Measurements from ENCODE around the gene PLIN3. TPM values are rescaled to one million over a fixed set of nuclear protein-coding genes. Genes with fewer than 3 reads are reported as not detected.
"Not testable (repeated sequence)": the region's sequence is repeated elsewhere in the genome, so short reads cannot be mapped to it uniquely, and the experiment has no call there.

Gene PLIN3
- total and polyA plus RNA-seq, 2 donors (not counting 3 experiments of a cell fraction or from before 2014, with no cell fraction given): 76.8 to 88.9 TPM

DNA sequence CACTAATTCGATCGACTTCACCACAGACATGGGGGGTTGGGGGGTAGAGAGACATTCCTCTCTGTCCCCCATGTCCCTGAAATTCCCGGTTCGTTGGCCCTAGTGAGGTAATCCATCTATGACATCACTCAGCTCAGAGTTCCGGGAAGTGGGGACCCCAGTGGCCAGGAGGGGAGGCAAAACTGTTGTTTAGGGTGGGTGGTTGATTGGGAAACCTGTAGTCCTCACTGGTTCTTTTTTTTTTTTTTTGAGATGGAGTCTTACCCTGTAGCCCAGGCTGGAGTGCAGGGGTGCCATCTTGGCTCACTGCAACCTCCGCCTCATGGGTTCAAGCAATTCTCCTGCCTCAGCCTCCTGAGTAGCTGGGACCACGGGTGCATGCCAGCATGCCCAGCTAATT lies 35.3 kb upstream of the PLIN3 start, which contains the start of gene ARRDC5:
TSS of gene ARRDC5 (minus strand) at position 101 of the 400 bp plus-strand sequence. CDS start at position 30, 71 bp downstream.
- POLR2A ChIA-PET: no interaction called here
- H3K79me2 ChIP-seq (ENCODE audit: control insufficient read depth, insufficient read depth, low read length): no peaks in the 10 kb centered on the region
- no peaks in the 10 kb centered on the region for H3K9me1 ChIP-seq (replicated peaks; ENCODE audit: control insufficient read depth, extremely low read depth, insufficient read depth, low read length)
- H3K27ac ChIP-seq (ENCODE audit: insufficient read depth, low read depth, low read length): no peak within 1 kb of the TSS
- H2AFZ ChIP-seq (ENCODE audit: low read depth, low read length): no peak within 1 kb of the TSS
- H3K4me3 ChIP-seq (replicated peaks in 1 of 3; ENCODE audit: insufficient read depth in 1 of 3, low read depth in 1 of 3, low read length in 3 of 3): no peak within 1 kb of the TSS
- H3K27me3 ChIP-seq (ENCODE audit: control insufficient read depth in 2 of 2, insufficient read depth in 2 of 2, low read length in 2 of 2): no peaks in the 10 kb centered on the region
- DNase-seq (ENCODE audit: low read depth, low spot score): no peak
- H3K9ac ChIP-seq (replicated peaks; ENCODE audit: extremely low read depth, insufficient read depth, low read length): no peak within 1 kb of the TSS
- FAIRE-seq: no peak
- no TSS peak for BruUV-seq (replicated peaks)
- TF ChIP-seq FOS (IDR thresholded peaks at IDR 0.05; ENCODE audit: borderline replicate concordance, insufficient read depth, low read length) (no peak), MYC (IDR thresholded peaks at IDR 0.05; ENCODE audit: low read depth, low read length) (no peak)
- TF ChIP-seq, protein P1, sequence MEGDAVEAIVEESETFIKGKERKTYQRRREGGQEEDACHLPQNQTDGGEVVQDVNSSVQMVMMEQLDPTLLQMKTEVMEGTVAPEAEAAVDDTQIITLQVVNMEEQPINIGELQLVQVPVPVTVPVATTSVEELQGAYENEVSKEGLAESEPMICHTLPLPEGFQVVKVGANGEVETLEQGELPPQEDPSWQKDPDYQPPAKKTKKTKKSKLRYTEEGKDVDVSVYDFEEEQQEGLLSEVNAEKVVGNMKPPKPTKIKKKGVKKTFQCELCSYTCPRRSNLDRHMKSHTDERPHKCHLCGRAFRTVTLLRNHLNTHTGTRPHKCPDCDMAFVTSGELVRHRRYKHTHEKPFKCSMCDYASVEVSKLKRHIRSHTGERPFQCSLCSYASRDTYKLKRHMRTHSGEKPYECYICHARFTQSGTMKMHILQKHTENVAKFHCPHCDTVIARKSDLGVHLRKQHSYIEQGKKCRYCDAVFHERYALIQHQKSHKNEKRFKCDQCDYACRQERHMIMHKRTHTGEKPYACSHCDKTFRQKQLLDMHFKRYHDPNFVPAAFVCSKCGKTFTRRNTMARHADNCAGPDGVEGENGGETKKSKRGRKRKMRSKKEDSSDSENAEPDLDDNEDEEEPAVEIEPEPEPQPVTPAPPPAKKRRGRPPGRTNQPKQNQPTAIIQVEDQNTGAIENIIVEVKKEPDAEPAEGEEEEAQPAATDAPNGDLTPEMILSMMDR (IDR thresholded peaks at IDR 0.05; ENCODE audit: extremely low read depth in 1 of 2, insufficient read depth in 1 of 2, low read depth in 1 of 2, low read length in 2 of 2): no peak
- CTCF ChIA-PET: interaction anchor here (1.4 kb wide), 1 partner anchor 9 kb away, joined by 5 read pairs; no protein-coding TSS in a partner anchor
- no peaks in the 10 kb centered on the region for H3K36me3 ChIP-seq (ENCODE audit: control insufficient read depth in 2 of 2, extremely low read depth in 1 of 2, insufficient read depth in 2 of 2, low read length in 2 of 2)
- dilution Hi-C loops (cut with MboI; ENCODE audit: extremely low pct_ligation_motif_present, low sequenced_read_pairs) (no loop called here), intact Hi-C loops (cut with micrococcal nuclease) (no loop called here)
- H3K4me2 ChIP-seq (ENCODE audit: insufficient read depth, low read length): no peak within 1 kb of the TSS
- no peaks in the 10 kb centered on the region for H3K4me1 ChIP-seq (ENCODE audit: control insufficient read depth, extremely low read depth, insufficient read depth, low read length)
- no peaks in the 10 kb centered on the region for H3K9me3 ChIP-seq (replicated peaks; ENCODE audit: control insufficient read depth, insufficient read depth, low read length)
- H4K20me1 ChIP-seq (replicated peaks; ENCODE audit: control insufficient read depth, extremely low read depth, insufficient read depth, low read length): no peaks in the 10 kb centered on the region

DNA sequence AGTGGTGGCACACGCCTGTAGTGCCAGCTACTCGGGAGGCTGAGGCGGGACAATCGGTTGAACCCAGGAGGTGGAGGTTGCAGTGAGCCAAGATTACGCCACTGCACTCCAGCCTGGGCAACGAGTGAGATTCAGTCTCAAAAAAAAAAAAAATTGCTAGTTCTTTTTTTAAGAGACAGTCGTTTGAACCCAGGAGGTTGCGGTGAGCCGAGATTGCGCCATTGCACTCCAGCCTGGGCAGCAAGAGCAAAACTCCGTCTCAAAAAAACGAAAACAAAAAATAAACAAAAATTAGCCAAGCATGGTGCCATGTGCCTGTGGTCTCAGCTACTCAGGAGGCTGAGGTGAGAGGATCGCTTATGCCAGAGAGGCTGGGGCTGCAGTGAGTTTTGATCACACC lies 33.4 kb upstream of the PLIN3 start:
- H3K4me1 ChIP-seq (ENCODE audit: control insufficient read depth, extremely low read depth, insufficient read depth, low read length); POLR2A ChIA-PET; dilution Hi-C loops (cut with MboI; ENCODE audit: extremely low pct_ligation_motif_present, low sequenced_read_pairs); intact Hi-C loops (cut with micrococcal nuclease); H3K9ac ChIP-seq (replicated peaks; ENCODE audit: extremely low read depth, insufficient read depth, low read length); H3K4me2 ChIP-seq (ENCODE audit: insufficient read depth, low read length); H3K79me2 ChIP-seq (ENCODE audit: control insufficient read depth, insufficient read depth, low read length); H3K9me3 ChIP-seq (replicated peaks; ENCODE audit: control insufficient read depth, insufficient read depth, low read length); H3K27ac ChIP-seq (ENCODE audit: insufficient read depth, low read depth, low read length); BruUV-seq (replicated peaks); H4K20me1 ChIP-seq (replicated peaks; ENCODE audit: control insufficient read depth, extremely low read depth, insufficient read depth, low read length); H3K27me3 ChIP-seq (ENCODE audit: control insufficient read depth in 2 of 2, insufficient read depth in 2 of 2, low read length in 2 of 2); FAIRE-seq; H3K36me3 ChIP-seq (ENCODE audit: control insufficient read depth in 2 of 2, extremely low read depth in 1 of 2, insufficient read depth in 2 of 2, low read length in 2 of 2); H3K4me3 ChIP-seq (replicated peaks in 1 of 3; ENCODE audit: insufficient read depth in 1 of 3, low read depth in 1 of 3, low read length in 3 of 3); CTCF ChIA-PET; DNase-seq (ENCODE audit: low read depth, low spot score); H3K9me1 ChIP-seq (replicated peaks; ENCODE audit: control insufficient read depth, extremely low read depth, insufficient read depth, low read length); H2AFZ ChIP-seq (ENCODE audit: low read depth, low read length): not testable (repeated sequence)
